GM18858 (cell line): Measurements from ENCODE around the gene ALDH1L1.
"Not testable (repeated sequence)": the region's sequence is repeated elsewhere in the genome, so short reads cannot be mapped to it uniquely, and the experiment has no call there.

Experiments used
- ATAC-seq: cut with Tn5 transposase; IDR thresholded peaks from one replicate; pipeline ENCODE4 v1.9.1; 2021; ENCODE audit not compliant: unreplicated experiment

The ALDH1L1 gene

DNA sequence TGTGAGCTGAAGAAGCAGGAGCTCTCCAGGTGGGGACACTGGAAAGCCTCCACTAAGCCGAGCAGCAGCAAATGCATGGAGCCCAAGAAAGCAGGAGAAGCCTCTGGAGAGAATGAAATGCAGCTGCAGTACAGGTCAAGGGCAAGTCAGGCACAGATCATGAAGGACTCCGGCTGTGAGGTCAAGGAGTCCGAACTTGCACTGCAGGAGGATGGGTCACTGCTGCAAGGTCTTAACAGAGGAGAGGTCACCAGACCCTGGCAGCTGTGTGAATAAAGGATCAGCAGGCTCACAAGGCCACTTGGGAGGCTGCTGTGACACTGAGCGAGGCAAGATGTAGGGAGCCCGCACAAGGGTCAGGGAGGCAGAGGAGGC is 71.7 kb downstream of the ALDH1L1 start:
- ATAC-seq, result no peak

DNA sequence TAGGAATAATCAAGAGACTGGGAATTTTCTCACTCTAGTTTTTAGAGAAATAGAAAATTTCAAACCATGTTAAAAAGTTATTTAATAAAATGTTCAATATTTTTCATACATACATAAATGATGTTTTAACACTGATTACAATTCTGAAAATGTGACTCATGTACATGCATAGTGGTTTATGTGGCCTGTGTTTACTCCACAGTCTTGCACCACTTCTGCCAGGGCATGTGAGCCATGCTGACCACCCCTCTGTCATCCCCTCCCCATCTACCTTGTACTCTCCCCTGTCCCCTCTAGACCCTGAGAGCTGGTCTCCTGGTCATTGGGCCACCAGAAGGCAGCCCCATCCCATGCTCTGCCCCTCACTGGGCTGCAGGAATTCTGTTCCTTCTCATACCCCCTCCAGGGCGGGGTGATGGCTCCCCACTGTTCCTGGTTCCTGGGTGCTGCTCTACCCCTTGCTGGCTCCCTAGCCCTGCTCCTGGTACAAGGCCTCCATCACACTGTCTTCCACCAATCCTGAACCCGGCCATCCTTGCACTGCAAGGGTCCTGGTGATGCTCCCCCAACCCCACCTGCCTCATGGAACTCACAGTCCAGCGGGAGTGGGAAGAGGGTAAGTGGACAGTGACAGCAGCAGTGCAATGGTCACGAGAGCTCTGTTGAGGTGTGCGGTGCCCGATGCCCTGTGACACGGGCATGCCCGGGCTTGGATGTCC is 72.3 kb downstream of the ALDH1L1 start:
- ATAC-seq, result no peak

DNA sequence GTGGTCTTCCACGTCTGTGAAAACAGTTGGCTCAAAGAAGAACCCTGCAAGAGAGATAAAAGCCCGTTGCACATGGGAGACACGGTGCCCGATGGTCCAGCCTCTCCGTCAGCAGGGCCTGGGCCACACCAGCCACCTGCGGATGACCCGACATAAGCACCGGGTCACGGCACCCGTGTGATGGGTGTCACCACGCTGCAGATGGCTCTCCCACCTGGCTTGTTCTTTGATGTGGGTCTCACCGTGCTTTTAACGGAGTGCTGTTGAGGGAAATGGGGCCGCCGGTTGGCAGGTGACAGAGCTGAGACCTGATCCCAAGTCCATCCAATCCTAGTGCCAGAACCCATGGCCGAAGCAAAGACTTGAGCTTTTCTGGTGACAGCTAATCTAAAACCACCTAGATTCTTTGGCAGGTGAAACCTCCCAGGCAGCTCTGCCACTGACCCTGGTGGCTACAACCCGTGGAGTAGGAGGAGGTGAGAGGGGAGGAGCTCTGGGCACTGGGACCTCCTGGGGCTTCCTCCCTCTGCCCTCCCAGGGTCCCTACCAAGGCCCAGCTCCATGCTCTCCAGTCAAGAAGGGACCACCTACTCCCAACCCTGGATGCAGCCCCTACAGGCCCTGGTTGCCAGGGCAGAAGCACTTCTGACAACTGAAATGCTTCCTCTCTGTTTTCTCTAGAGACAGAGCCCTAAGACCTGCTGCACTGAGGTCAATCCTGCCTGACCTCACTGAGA is 73.0 kb downstream of the ALDH1L1 start:
- no peak for ATAC-seq

DNA sequence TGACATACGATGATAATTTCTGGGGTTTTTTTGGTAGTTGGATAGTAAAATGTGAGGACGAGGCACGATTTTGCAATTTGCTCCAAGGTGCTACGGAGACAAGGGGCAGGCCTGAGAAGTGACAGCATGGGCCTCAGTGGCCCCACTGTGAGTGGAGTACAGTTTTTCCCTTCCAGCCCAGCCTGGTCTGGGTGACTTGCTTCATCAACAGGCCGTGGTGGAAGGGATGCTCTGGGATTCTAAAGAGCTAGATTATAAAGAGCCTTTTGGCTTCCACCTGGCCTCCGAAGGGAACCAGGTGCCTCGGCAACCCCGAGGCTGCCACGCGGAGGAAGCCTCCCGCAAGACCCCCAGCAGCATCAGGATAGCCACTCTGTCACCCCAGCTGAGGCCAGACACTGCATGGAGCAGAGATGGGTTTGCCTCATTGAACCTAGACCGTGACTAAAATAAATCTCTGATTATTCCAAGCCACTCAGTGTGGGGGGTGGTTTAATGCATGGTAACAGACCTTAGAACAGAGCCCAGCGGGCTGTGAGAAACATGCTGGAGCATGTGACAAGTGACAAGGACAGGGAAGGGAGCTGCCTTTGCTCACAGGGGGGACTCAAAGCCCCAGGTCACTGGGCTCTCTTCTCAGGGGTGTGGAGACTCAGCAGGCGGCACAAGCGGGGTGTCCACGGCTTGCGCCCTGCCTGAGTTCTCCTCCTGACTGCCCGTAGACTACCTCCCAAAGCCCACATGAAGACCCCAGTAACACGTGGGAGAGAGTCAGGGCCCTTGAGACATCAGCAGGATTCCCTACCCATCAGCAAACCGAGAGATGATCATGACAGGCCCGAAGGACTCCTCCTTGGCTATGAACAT is 73.8 kb downstream of the ALDH1L1 start:
- no peak for ATAC-seq

DNA sequence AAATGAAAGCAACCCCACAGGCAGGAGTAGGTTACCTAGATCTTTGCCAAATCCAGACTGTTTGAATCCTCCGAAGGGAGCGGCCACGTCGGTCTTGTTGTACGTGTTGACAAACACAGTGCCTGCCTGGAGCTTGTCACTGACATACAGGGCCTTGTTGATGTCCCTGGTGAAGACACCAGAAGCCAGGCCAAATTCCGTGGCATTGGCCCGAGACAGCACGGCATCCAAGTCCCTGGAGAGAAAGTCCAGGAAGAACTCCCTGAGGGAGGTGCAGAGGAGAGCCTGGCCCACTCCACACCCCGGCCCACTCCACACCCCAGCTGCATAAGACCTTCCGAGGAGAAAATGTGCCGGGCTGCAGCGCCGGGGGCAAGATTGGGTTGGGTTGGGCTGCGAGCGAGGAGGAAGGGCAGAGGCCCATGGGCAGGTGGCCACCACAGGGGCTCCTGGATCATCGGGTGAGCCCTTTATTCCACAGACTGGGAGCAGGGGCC is 74.6 kb downstream of the ALDH1L1 start:
- ATAC-seq, result no peak

DNA sequence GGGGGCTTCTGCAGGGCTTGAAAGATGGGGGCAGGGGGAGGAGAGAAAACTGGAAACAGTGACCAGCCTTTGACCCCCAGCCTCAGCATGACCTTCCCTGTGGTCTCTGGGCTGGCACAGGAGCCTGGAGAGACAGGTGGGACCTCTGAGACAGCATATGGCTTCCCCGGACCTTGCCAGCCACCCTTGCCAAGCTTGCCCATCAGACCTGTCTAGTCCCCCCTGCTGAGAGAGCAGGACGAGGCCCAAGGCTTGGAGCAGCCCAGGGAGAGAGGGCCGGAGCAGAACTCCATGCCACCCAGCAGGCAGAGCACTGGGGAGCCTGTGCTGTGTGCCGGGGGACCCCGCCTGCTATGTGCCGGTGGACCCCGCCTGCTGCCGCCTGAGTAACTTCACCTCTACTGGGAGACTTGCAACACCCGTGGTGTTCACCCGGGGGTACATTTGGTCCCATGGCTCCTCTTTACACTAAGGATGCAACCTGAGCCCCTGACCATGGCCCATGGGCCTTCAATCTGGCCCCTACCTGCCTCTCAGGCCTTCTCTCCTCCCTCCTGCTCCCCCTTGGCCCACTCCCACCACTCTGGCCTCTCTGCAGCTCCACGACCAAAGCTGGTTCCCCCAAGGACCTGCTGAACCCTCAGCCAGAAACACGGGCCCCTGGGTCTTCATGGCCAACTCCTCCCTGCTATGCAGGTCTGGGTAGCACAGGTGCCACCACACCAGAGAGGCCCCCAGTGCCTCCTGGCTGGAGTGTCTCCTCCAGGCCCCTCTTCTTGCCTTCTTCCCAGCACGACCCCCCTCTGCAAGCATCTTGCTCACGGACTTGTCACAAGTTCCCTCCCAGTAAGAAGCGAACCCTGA is 75.4 kb downstream of the ALDH1L1 start:
- ATAC-seq, result no peak

DNA sequence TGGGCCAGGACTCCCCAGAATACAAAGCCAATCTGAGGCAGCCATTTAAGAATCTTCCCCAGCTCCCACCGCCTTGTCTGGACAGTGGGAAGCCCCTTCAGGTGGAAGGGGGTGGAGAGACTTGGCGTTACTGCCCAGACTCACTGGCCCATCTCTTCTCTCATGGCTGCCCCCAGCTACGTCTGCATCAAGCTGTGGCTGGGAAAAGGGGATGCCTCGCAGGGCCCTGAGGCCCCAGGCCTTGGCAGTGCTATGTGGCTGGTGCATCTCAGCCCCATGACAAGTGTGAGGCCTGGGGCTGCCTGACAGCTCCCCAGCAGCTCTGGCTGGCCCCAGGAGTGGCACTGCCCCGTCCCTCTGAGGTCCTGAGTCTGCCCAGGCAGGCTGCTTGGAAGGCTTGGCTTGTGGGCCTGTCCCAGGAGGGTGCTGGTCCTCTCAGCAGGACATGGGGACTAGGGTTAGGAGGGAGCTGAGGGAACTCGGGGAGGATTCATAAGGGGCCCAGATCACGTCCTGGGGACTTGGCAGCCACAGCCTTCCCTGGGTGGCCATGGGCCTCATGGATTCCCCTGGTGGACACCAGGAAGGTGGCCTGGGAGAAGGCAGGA is 76.3 kb downstream of the ALDH1L1 start:
- no peak for ATAC-seq

DNA sequence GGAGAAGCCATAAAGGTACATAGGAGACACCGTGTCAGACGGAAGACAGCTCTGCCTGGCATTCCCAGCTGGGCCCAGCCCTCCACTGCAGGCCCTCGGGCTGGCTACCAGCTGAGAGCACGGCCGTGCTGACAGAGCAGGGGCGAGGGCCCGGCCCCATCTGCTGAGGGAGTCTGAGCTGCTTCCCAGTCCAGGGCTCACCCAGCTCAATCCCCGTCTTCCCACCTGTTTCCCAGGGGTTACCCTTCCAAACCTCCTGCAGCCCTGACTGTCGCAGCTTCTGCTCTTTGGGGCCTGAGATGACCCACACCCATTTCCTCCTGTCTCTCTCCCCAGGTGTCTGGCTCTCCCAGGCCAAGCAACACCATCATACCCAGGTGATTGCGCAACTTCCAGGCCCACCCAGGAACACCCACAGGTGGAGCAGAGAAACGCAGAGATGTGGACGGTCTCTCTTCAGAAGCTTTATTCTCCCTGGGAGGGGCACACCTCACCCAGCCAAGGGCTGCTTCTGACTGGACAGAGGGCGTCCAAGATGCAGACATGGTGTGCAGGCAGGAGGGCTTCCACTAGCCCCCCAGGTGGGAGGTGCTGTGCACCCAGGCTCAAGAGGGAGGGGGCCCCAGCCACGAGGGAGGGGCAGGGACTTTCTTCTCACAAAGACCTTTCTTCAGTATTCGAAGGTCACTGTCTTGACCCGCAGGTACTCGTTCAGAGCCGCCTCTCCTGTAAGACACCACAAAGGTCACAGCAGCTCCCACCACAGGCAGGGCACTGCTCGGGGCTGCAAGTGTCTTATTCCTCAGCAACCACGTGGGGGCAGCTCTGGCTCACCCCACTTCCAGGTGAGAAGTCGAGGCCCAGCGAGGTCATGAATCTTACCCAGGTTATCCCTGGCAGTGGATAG is 77.0 kb downstream of the ALDH1L1 start:
- no peak for ATAC-seq

DNA sequence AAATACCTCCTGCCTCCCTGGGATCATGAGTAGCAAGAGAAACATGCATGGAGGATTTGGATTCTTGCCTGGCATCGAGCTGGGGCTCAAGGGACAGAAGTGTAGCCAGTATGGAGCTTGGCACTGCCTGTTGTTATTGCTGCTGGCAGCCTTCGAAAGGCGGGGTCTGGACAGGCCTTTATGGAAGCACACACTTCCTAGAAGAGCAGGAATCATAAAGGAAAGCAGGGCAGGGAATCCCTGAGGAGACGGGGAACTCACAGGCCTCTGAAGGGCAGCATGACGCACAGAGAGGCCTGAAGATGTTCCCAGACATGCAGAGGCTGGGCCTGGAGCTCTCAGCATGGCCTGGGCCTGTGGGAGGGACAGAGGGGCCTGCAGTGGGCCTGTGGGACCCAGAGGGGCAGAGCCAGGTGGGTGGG is 77.8 kb downstream of the ALDH1L1 start:
- no peak for ATAC-seq

DNA sequence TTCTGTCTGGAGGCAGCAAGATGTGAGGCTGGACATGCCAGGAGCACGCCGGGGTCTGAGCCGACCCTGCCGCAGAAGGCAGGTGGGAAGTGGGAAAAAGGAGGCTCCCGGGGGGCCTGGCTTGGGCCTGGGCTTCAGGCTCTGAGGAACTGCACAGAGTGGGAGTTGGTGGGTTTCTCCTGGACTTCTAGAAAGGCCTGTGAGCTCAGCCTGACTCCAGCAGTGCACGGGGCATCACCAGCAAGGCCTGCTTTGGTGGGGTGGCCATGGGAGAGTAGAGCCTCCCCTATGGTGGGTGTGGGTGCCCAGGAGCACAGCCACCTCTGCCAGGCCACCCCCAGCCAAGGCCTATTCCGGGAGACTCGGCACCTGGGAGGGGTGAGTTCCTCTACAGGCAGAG is 78.4 kb downstream of the ALDH1L1 start:
- ATAC-seq, result no peak

DNA sequence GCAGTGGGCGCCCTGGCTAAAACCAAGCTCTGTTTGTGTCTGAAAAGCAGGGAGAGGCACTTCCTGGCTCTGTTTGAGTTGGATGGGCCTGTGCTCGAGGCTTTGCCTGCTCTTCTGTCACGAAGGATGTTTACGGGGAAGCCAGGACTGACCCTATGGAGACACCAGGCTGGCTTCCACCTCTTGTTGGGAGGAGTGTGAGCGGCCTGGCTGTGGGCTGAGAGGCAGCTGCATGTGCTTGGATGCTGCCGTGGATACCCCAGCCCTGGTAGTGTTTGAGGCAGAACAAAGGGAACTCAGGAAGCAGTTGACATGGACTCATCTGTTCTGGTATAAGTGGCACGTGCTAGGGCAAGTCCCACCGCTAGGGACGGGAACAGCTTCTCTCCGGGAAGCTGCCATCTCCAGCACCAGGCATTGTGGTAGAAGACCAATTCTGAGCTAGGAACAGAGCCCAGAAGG is 78.8 kb downstream of the ALDH1L1 start:
- no peak for ATAC-seq

DNA sequence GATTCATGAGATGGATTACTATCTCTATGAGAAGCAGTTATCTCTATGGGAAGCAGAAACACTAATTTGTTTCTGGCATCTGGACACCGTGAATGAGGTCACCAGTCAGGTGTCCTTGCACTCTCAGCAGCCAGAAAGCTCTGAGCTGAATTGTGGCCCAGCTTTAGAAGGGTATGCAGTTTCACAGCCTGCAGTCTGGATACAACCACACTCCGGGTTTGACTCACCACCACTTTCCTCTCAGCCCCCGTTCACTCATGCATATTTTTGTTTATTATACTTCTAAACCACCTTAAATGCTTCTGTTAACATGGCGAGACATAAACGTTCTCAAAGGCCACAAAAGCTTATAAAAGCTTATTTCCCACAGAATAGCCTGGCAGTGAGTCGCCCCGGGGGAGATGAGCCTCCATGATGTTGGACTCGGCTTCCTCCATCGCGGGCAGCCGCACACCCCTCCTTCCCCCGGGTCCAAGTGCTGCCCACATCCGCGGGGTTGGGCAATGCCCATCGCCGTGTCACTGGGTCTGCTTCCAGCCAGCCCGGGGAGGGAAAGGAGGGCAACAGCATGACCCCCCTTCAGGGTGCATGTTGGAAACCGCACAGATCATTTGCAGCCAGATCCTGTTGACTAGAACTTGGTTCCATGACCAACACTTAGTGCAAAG is 79.6 kb downstream of the ALDH1L1 start:
- ATAC-seq, result no peak

DNA sequence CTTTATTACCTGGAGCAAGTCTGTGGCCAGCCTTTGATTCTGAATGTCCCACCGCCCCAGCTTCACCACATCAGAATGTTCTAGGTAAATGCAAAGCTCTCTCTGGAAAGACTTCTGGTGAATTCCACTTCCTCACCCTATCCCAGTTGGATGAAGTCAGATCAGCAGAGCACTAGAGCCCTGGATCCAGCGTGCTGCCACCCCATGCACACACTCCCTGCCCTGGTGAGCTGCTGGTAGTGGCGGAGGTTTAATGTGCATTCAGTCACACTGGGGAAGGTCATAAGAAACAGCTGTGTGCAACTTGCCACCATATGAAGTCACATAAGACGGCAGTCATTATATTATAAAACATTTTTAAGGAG is 80.1 kb downstream of the ALDH1L1 start:
- no peak for ATAC-seq

DNA sequence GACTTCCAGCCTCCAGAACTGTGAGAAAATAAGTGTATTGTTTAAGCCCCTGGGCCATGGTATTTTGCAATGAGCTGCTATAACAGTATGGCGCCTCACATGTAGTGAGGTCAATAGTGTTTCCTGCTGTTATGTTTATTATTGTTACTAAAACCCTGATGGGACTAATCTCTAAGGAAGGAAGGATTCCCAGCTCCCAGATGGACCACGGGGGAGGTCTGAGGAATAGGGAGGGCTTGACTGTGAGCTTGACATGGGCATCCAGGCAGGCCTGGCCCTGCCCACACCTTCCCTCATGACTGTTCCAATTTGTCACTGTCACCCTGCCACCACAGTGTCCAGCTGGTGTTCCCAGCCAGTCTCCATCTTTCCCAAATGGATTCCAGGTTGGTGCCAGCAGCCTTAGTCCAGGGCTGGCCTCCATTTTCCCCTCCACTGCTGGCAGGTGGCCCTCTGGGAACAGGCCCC is 82.0 kb downstream of the ALDH1L1 start:
- ATAC-seq, result no peak

DNA sequence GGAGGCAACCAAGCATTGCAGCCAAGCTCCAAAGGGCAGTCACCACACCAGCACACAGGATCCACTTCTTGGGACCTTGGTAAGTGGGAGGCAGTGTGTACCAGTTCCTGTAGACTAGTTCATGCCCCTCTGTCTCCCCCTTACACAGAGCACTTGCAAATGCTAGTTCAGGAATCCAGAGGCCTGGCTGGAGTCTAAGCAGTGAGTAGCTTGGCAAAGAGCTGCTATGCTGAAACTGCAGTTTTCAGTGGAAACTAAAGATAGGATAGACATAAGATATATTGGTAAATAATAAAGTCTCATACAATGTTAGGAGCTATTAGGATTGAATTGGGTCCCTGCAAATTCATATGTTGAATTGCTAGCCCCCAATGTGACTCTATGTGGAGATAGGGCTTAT is 82.6 kb downstream of the ALDH1L1 start:
- no peak for ATAC-seq

DNA sequence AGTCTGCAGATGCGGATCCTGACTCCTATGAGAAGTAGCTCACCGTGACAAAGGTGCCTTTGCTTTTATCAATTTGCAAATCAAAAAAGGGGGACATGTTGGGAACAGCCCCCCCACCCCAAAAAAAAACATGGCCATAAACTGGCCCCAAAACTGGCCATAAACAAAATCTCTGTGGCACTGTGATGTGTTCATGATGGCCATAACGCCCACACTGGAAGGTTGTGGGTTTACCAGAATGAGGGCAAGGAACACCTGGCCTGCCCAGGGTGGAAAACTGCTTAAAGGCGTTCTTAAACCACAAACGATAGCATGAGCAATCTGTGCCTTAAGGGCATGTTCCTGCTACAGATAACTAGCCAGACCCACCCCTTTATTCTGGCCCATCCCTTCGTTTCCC is 84.1 kb downstream of the ALDH1L1 start:
- not testable (repeated sequence) for ATAC-seq

DNA sequence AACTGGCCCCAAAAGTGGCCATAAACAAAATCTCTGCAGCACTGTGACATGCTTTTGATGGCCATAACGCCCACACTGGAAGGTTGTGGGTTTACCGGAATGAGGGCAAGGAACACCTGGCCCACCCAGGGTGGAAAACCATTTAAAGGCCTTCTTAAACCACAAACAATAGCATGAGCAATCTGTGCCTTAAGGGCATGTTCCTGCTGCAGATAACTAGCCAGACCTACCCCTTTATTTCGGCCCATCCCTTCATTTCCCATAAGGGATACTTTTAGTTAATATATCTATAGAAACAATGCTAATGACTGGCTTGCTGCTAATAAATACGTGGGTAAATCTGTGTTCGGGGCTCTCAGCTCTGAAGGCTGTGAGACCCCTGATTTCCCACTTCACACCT is 88.3 kb downstream of the ALDH1L1 start:
- ATAC-seq, result not testable (repeated sequence)

DNA sequence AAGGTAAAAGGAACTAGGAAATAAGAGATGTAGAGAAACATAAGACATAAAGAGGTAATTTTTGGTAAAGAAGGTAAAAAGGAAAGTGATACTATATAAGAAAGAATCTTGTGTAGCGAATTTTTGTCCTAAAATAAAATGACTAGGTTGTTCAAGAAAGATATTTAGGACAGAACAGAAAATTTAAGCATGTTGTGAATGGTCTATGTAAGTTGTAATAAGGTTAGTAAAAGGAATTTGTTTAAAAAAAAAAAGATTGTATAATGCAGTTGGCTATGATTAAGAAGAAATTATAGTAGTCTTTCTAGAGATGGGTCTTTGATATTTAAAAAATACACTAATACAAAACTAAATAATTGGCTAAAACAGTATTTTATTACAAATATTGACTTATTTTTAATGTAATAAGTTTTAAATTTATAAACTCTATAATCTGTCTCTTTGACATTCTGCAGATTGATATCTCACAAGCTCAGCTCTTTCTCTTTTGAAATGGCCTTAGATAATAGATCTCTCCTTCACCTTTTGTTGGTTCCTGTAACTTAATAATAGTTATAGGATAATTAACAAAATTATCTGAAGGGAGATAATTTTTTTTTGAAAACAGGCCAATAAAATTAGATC is 92.7 kb downstream of the ALDH1L1 start:
- no peak for ATAC-seq
